Endothelial cell of umbilical vein (primary cell): Measurements from ENCODE around the gene EPB41L4B. TPM values are rescaled to one million over a fixed set of nuclear protein-coding genes. Genes with fewer than 3 reads are reported as not detected.

Experiments
- BruUV-seq: library from RNA; stranded (reverse); fragments of 400-500 nt; replicated peaks from 2 replicates; lab custom pipeline; 2021; lab: Mats Ljungman, UMichigan
- CTCF ChIA-PET: fragments of 300-600, 350-600 bp; sonication (Branson Sonifier 250); formaldehyde crosslinking; loops from one replicate; lab custom pipeline; 2021; ENCODE audit warnings: antibody characterized with exemption, inconsistent platforms; lab: Charles Lee
- POLR2A ChIA-PET: fragments of 300-600, 350-600 bp; sonication (Branson Sonifier 250); formaldehyde crosslinking; loops from one replicate; lab custom pipeline; 2021; ENCODE audit warnings: antibody characterized with exemption, inconsistent platforms; lab: Charles Lee
- DNase-seq: peaks from one replicate; pipeline ENCODE4 v3.0.0-alpha.2; 2011; ENCODE audit warnings: low read depth, low spot score
- FAIRE-seq: peaks from 2 replicates; lab custom pipeline; 2011; peaks lifted over from hg19 to GRCh38; lab: Jason Lieb, UNC
- H2AFZ ChIP-seq: 2 replicates; pipeline ENCODE4 v1.6.0; 2012; ENCODE audit warnings: low read depth, low read length, control low read depth, inconsistent platforms
- H3K27ac ChIP-seq: 2 replicates; pipeline ENCODE4 v1.5.1; 2011; ENCODE audit warnings: low read depth, mild to moderate bottlenecking, control low read depth, low read length, moderate library complexity; ENCODE audit not compliant: insufficient read depth
- H3K27me3 ChIP-seq, 2 experiments: 2 replicates each; pipeline versions ENCODE4 v1.6.0 to v1.6.1; 2011; ENCODE audit warnings: low read length in 2 of 2, mixed read lengths in 1 of 2; ENCODE audit not compliant: control insufficient read depth in 2 of 2, insufficient read depth in 2 of 2
- H3K36me3 ChIP-seq, 2 experiments: 2 replicates in 1 of 2; 3 replicates in 1 of 2; pipeline ENCODE4 v1.5.1; 2011; ENCODE audit warnings: low read length in 2 of 2, mild to moderate bottlenecking in 1 of 2, moderate library complexity in 1 of 2; ENCODE audit not compliant: control insufficient read depth in 2 of 2, insufficient read depth in 2 of 2; ENCODE audit errors: extremely low read depth in 1 of 2
- H3K4me1 ChIP-seq: 3 replicates; pipeline ENCODE4 v1.5.1; 2011; ENCODE audit warnings: mild to moderate bottlenecking, low read length; ENCODE audit not compliant: control insufficient read depth, insufficient read depth; ENCODE audit errors: extremely low read depth
- H3K4me2 ChIP-seq: 2 replicates; pipeline ENCODE4 v1.6.1; 2011; ENCODE audit warnings: low read length, control low read depth, mixed read lengths; ENCODE audit not compliant: insufficient read depth
- H3K4me3 ChIP-seq, 3 experiments: fragments of 200-600 bp in 1 of 3; sonication (generic), shearing (Covaris generic) in 1 of 3; replicated peaks in 1 of 3; 2 replicates each; pipeline ENCODE4 v1.5.1; 2011 to 2016; ENCODE audit warnings: control low read depth in 3 of 3, low read length in 3 of 3, mild to moderate bottlenecking in 2 of 3, inconsistent platforms in 1 of 3, low read depth in 1 of 3, moderate library complexity in 1 of 3; ENCODE audit not compliant: insufficient read depth in 1 of 3
- H3K79me2 ChIP-seq: 2 replicates; pipeline ENCODE4 v1.6.0; 2012; ENCODE audit warnings: low read length, inconsistent platforms; ENCODE audit not compliant: control insufficient read depth, insufficient read depth
- H3K9ac ChIP-seq: replicated peaks from 2 replicates; pipeline ENCODE3; 2011; ENCODE audit warnings: low read length, control low read depth; ENCODE audit not compliant: insufficient read depth; ENCODE audit errors: extremely low read depth
- H3K9me1 ChIP-seq: replicated peaks from 3 replicates; pipeline ENCODE4 v1.6.0; 2011; ENCODE audit warnings: mild to moderate bottlenecking, low read length; ENCODE audit not compliant: control insufficient read depth, insufficient read depth; ENCODE audit errors: extremely low read depth
- H3K9me3 ChIP-seq: replicated peaks from 2 replicates; pipeline ENCODE4 v1.5.1; 2012; ENCODE audit warnings: low read length, inconsistent platforms; ENCODE audit not compliant: control insufficient read depth, insufficient read depth
- H4K20me1 ChIP-seq: replicated peaks from 2 replicates; pipeline ENCODE3; 2011; ENCODE audit warnings: mild to moderate bottlenecking, low read length; ENCODE audit not compliant: control insufficient read depth, insufficient read depth; ENCODE audit errors: extremely low read depth
- EZH2 ChIP-seq: IDR thresholded peaks from 2 replicates; pipeline ENCODE4 v1.6.1; 2012; ENCODE audit warnings: borderline replicate concordance, low read depth, mild to moderate bottlenecking, moderate library complexity, low read length, inconsistent platforms; ENCODE audit not compliant: severe bottlenecking
- FOS ChIP-seq: IDR thresholded peaks from 2 replicates; pipeline ENCODE4 v1.6.1; 2011; ENCODE audit warnings: mild to moderate bottlenecking, low read length, moderate library complexity, borderline replicate concordance; ENCODE audit not compliant: insufficient read depth
- GATA2 ChIP-seq: IDR thresholded peaks from 2 replicates; pipeline ENCODE4 v1.7.0; 2011; ENCODE audit warnings: low read depth, mild to moderate bottlenecking, moderate library complexity, mixed read lengths, low read length; ENCODE audit not compliant: insufficient read length, insufficient read depth
- JUN ChIP-seq: IDR thresholded peaks from 2 replicates; pipeline ENCODE4 v1.6.1; 2011; ENCODE audit warnings: borderline replicate concordance, low read depth; ENCODE audit not compliant: insufficient read length, insufficient read depth
- MAX ChIP-seq: IDR thresholded peaks from 2 replicates; pipeline ENCODE4 v1.6.1; 2011; ENCODE audit not compliant: insufficient read depth, insufficient read length
- MYC ChIP-seq: IDR thresholded peaks from one replicate; pipeline ENCODE4 v1.6.1; 2011; ENCODE audit warnings: mild to moderate bottlenecking, low read depth, low read length
- POLR2A ChIP-seq: IDR thresholded peaks from 2 replicates; pipeline ENCODE4 v1.6.1; 2012; ENCODE audit warnings: low read depth, mild to moderate bottlenecking, control low read depth, low read length
- POLR2AphosphoS5 ChIP-seq: IDR thresholded peaks from 2 replicates; pipeline ENCODE4 v1.6.1; 2012; ENCODE audit warnings: low read depth, mild to moderate bottlenecking, control low read depth, low read length, moderate library complexity; ENCODE audit not compliant: insufficient read depth
- dilution Hi-C: fragments of 300-500 bp; cut with MboI; formaldehyde crosslinking; loops from one replicate; pipeline ENCODE4 v1.15.0; 2019; ENCODE audit warnings: low sequenced_read_pairs; ENCODE audit not compliant: extremely low pct_ligation_motif_present
- intact Hi-C: fragments of 100-400 bp; cut with micrococcal nuclease; formaldehyde crosslinking; loops from one replicate; pipeline ENCODE4 v1.10.0; 2022
- polyA plus RNA-seq, 4 experiments: library from polyadenylated mRNA; depleted of rRNA in 3 of 4; stranded (reverse) in 3 of 4; unstranded in 1 of 4; fragments of >200 nt; gene quantifications; 2 replicates each; pipeline versions ENCODE4 v1.2.1 to v1.2.3, GENCODE V29; 2011 to 2012; ENCODE audit warnings: missing spikeins in 1 of 4
- total RNA-seq: library from RNA; stranded (reverse); gene quantifications from 2 replicates; pipeline ENCODE4 v1.2.3, GENCODE V29; 2021
- TF ChIP-seq, protein P1 (sequence below), 2 donors: IDR thresholded peaks; 1 replicate in 1 of 2; 2 replicates in 1 of 2; pipeline ENCODE4 v1.5.1; 2011; ENCODE audit warnings: low read length in 2 of 2, mild to moderate bottlenecking in 2 of 2, moderate library complexity in 2 of 2, control low read depth in 1 of 2, inconsistent platforms in 1 of 2, low read depth in 1 of 2; ENCODE audit not compliant: insufficient read depth in 1 of 2; ENCODE audit errors: extremely low read depth in 1 of 2

EPB41L4B gene
- total and polyA plus RNA-seq, 2 donors (not counting 3 experiments of a cell fraction or from before 2014, with no cell fraction given), result 0.10 to 0.15 TPM

GRCh38 chr9:109301012-109301411, 19.8 kb downstream of the EPB41L4B start:
- Histone ChIP-seq H3K9me3 (no peaks in the 10 kb centered on the region), H3K79me2 (no peaks in the 10 kb centered on the region), H3K27me3 (no peaks in the 10 kb centered on the region), H3K27ac (no peak overlapping the region), H3K4me2 (no peak overlapping the region), H3K9me1 (no peaks in the 10 kb centered on the region), H2AFZ (no peak overlapping the region), H4K20me1 (no peaks in the 10 kb centered on the region), H3K4me3 (no peak overlapping the region), H3K36me3 (no peaks in the 10 kb centered on the region), H3K4me1 (no peaks in the 10 kb centered on the region), H3K9ac (no peak overlapping the region)
- dilution Hi-C loops, result no loop called here
- ChIA-PET POLR2A (no interaction called here), CTCF (no interaction called here)
- BruUV-seq, result no TSS peak
- no peak for DNase-seq
- FAIRE-seq, result no peak
- TF ChIP-seq MYC, result no peak
- TF ChIP-seq POLR2A, result no peak
- TF ChIP-seq EZH2, result no peak
- no peak for TF ChIP-seq FOS
- TF ChIP-seq, protein P1, sequence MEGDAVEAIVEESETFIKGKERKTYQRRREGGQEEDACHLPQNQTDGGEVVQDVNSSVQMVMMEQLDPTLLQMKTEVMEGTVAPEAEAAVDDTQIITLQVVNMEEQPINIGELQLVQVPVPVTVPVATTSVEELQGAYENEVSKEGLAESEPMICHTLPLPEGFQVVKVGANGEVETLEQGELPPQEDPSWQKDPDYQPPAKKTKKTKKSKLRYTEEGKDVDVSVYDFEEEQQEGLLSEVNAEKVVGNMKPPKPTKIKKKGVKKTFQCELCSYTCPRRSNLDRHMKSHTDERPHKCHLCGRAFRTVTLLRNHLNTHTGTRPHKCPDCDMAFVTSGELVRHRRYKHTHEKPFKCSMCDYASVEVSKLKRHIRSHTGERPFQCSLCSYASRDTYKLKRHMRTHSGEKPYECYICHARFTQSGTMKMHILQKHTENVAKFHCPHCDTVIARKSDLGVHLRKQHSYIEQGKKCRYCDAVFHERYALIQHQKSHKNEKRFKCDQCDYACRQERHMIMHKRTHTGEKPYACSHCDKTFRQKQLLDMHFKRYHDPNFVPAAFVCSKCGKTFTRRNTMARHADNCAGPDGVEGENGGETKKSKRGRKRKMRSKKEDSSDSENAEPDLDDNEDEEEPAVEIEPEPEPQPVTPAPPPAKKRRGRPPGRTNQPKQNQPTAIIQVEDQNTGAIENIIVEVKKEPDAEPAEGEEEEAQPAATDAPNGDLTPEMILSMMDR (IDR thresholded peaks at IDR 0.05; ENCODE audit: extremely low read depth in 1 of 2, insufficient read depth in 1 of 2, low read depth in 1 of 2, low read length in 2 of 2), result no peak
- TF ChIP-seq GATA2, result no peak
- intact Hi-C loops, result no loop called here

GRCh38 chr9:109299891-109300290, 21.0 kb downstream of the EPB41L4B start:
- ChIA-PET POLR2A (no interaction called here), CTCF (no interaction called here)
- no peak overlapping the region for H3K4me3 ChIP-seq
- no peaks in the 10 kb centered on the region for H3K9me3 ChIP-seq
- FAIRE-seq, result no peak
- H4K20me1 ChIP-seq, result no peaks in the 10 kb centered on the region
- no TSS peak for BruUV-seq
- peaks cover 3 to 4% of the 10 kb centered on the region in 2 experiments for H3K27me3 ChIP-seq
- H3K79me2 ChIP-seq, result no peaks in the 10 kb centered on the region
- dilution Hi-C loops (no loop called here), intact Hi-C loops (no loop called here)
- H3K27ac ChIP-seq, result no peak overlapping the region
- TF ChIP-seq EZH2 (no peak), MYC (no peak), MAX (no peak), JUN (no peak), FOS (no peak), POLR2AphosphoS5 (no peak), POLR2A (no peak), GATA2 (no peak)
- TF ChIP-seq, protein P1 (IDR thresholded peaks at IDR 0.05; ENCODE audit: extremely low read depth in 1 of 2, insufficient read depth in 1 of 2, low read depth in 1 of 2, low read length in 2 of 2), result no peak
- no peak for DNase-seq
- no peak overlapping the region for H3K9ac ChIP-seq
- no peaks in the 10 kb centered on the region for H3K9me1 ChIP-seq
- H3K4me2 ChIP-seq, result no peak overlapping the region
- no peaks in the 10 kb centered on the region for H3K4me1 ChIP-seq
- no peaks in the 10 kb centered on the region for H3K36me3 ChIP-seq
- H2AFZ ChIP-seq, result no peak overlapping the region
